Erythroblast (primary cell): ENCODE results near the gene CHST3.
"Not testable (repeated sequence)": the region's sequence is repeated elsewhere in the genome, so short reads cannot be mapped to it uniquely, and the experiment has no call there.

Experiments used
- DNase-seq, 2 experiments: peaks; one replicate each; lab custom pipeline; 2025; lab: John Stamatoyannopoulos, UW
- GATA1 ChIP-seq: IDR thresholded peaks from 2 replicates; pipeline ENCODE4 v1.6.1; 2011; ENCODE audit warnings: low read depth, mild to moderate bottlenecking, control low read depth, low read length, moderate library complexity
- POLR2A ChIP-seq: IDR thresholded peaks from 2 replicates; pipeline ENCODE4 v1.6.1; 2011; ENCODE audit warnings: mild to moderate bottlenecking, low read length

CHST3 gene

DNA sequence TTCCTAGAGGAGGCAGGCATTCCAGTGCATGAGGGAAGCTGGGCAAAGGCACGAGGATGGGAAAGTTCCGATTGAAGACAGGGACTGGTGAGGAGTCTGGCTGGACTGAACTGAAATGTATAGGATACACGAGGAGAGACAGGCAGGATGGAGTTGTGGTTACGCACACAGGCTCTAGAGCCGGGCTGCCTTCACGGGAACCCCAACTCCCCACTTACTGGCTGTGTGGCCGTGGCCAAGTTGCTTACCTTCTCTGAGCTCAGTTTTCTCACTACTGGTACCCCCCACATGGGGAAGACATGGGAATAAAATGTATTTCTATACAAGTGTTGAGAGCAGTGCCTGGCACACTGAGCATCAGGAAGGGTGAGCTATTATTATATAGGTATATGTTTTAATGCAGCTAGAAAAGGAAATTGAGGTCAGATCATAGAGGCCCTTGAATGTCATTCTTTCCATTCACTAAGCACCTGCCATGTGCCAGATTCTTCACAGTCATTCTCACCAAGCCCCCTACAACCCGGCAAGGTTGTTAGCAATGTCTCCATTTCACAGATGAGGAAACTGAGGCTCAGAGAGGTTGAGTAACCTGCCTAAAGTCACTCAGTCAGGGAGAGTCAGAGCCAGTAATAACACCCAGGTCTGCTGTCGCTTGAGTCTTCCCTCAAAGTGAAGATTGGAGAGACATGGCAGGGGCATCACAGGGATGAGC lies 9.7 kb downstream of the CHST3 start:
- DNase-seq: no peak
- TF ChIP-seq POLR2A: no peak
- no peak for TF ChIP-seq GATA1

DNA sequence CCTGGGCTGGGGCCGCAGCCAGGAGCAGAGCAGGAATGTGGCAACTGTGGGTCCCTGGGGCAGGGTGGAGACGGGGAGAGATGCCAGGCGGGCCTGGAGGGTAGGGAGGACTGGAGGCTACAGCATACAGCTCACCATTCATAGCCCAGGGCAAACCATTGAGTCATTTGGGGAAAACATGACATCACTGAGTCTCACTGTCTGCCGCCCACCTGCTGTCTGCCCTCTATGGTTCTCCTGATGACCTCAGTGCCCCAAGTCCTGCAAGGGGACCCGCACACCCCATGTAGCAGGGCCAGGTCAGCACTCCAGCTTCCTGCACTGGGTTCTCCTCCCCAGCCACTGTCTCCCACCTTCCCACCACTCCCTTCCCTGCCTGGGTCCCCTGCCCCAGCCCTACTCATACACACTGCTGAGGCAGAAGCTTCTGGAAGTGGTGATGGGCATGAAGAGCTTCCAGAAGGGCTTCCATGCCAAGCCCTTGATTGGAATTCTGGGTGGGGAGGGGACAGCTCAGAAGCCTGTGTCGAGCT lies 10.4 kb downstream of the CHST3 start:
- TF ChIP-seq POLR2A: no peak
- no peak for DNase-seq

DNA sequence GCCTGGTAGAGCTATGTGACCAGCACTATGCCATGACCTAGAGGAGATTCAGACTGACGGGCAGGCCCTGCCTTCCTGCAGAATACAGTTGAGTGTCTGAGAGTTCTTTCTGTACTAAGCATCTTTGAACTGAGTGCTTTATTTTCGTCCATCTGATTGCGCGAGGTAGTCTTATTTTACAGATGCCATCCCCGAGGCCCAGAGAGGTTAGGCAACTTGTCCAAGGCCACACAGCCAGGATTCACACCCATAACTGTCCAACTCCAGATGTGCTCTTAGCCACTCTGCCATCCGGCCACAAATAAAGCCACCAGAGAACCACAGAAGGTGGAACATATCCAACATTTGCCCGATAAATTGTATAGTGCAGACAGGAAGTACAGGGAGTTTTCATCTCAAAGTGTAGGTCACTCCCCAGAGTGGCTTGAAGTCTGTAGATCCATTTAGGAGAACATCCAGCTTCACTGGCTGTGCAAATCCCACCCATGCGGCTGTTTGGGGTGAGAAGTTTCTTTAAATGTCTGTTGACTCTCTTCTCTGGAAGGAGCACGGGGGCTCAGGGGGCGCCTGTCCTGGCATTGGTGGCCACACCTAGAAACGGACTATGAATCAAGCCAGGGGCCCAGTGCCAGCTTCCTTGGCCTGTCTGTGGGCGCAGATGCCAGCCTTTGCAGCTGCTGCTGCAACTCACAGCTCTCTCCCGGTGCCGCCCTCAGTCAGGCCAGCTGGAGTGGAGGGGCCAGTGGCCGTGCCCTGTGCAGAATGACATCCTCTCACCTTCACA lies 11.1 kb downstream of the CHST3 start:
- no peak for DNase-seq
- no peak for TF ChIP-seq POLR2A
- TF ChIP-seq GATA1: no peak

DNA sequence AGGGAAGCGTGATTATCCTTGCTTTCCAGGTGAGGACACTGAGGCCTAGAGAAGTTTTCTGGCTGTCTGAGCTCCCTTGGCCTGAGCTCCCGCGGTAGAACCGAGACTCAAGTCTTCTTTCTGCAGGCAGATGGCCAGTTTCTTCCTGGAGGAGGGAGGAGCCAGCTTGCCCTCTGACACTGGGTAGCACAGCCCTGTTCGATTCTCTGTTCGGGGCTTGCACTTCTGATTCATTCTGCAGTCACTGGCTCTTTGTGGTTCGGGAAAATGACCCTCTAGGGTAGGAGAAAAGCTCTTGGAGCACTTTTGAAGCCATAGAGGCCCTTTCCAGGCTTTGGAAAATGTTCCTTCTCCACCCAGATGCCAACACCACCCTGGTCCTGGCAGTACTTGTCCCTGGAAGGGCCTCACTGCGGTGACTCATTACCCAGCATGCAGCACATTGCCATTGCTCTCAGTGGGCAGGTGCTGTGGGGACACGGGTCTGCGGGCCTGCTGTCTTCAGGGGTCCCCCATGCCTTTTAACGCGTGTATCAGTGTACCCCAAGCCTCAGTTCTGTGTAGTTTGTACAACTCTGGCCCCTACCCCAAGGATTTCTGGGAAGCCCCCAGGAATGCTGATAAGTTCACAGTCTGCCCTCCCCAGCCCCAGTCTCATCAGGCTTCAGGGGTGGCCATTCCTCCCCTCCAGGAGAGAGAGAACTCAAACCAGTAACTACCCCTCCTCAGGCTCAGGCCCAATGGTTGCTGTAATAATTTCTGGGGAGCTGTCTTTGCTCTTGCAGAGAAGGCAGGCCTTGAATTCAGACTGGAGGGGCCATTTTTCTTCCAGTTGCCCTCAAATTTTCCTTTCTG lies 11.9 kb downstream of the CHST3 start:
- DNase-seq: no peak

DNA sequence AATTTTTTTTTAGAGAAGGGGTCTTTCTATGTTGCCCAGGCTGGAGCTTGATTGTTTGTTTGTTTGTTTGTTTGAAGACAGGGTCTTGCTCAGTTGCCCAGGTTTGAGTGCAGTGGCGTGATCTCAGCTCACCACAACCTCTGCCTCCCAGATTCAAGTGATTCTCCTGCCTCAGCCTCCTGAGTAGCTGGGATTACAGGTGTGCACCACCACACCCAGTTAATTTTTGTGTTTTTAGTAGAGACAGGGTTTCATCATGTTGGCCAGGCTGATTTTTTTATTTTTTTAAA lies 13.4 kb downstream of the CHST3 start:
- DNase-seq: not testable (repeated sequence)

More for the DNA sequence above, 11.9 kb downstream of the CHST3 start:
- TF ChIP-seq GATA1 (no peak), POLR2A (no peak)

DNA sequence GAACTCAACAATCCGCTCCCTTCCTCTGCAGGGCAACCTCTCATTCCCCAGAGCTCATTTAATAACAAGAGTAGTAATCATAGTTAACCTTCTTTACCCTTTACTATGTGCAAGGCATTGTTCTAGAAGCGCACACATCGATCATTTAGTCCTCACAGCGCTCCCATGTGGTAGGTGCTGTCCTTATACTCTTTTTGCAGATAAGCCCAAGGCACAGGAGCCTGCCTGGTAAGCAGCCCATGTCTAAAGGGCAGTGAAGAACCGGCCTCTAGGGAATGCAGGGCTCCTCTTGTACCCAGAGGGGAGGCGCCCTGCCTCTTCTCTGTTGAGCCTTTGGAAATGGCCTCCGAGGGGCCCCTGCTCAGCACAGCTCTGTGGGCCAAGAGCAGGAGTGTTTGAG lies 14.3 kb downstream of the CHST3 start:
- no peak for TF ChIP-seq GATA1
- TF ChIP-seq POLR2A: no peak
- DNase-seq: peak; percentile 11 to 38

DNA sequence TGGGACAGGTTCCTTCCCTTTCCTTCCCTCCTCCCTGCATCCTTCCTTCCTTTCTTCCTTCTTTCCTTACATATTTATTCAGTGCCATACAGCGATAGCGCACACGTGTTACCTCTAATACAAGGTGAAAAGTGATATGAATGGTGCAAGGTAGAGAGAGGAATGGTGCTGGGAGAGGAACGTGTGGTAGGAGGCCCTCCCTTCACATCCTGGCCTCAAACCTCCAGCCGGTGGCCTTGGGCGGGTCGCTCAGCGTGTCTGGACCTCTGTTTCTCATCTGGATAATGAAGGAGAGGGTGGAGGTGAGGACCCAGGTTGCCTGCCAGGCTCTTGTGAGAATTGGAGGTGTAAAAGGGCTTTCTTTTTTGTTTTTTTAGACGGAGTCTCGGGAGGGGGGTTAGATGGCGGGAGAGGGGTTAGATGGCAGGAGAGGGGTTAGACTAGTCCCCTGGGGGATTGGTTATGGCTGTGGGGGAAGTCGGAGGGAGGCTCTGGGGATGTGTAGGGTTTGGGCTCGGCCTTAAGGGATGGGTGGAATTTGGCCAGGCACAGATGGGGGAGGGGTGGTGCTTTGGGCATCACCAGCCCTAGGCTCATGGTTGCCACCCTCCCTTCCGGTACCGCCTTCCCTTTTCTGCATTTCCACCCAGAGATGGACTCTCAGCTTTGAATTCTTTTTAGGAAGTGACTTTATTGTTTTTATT lies 14.9 kb downstream of the CHST3 start:
- no peak for DNase-seq
- no peak for TF ChIP-seq POLR2A
- no peak for TF ChIP-seq GATA1

DNA sequence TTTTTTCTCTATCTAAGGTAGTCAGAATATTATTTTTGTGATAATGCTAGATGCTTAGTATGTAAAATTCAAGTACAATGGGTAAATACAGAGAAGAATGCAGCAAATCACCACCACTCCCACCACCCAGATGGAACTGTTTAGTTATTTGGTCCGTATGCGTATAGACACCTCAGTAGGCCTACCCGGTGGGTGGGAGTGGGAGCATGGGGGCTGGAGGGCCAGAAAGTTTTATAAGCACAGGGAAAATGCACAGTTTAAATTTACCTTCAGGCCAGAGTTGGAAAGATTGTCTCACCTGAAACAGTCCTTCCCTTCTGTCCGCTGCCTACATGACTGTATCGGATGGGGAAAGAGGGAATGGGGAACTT lies 15.5 kb downstream of the CHST3 start:
- TF ChIP-seq POLR2A: no peak
- no peak for TF ChIP-seq GATA1
- DNase-seq: no peak

DNA sequence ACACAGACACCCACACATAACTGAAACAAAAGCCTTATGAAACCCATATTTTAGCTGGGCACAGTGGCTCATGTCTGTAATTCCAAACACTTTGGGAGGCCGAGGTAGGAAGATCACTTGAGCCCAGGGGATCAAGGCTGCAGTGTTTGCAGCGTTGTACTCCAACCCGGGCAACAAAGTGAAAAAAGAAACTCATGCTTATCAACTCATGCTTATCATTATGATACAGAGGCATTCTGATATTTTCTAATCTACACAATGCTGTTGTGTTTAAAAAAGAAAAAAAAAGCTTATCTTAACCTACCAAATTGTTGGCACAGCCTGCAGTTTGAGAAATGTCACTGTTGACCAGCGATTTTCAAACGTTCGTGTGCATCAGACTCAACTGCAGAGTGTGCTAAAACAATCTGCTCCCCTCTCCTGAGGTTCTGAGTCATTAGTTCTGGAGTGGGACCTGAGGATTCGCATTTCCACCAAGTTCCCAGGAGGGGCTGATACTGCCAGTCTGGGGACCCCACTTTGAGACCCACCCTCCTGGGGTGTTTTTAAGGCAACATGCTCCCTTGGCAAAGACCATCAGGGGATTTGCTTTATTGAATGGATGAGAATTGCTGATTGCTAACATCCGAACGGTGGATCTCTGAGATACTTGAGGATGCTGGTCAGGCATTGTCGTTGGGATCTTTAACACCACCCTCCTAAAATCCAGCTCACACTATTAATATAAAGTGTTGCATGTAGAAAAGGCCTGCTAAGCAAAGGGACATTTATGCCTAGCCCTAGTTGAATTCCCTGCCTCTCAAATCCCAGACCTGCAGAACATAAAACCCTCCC lies 16.2 kb downstream of the CHST3 start:
- peak; percentile 12 for TF ChIP-seq GATA1
- TF ChIP-seq POLR2A: no peak
- peak; percentile 53 to 85 for DNase-seq

DNA sequence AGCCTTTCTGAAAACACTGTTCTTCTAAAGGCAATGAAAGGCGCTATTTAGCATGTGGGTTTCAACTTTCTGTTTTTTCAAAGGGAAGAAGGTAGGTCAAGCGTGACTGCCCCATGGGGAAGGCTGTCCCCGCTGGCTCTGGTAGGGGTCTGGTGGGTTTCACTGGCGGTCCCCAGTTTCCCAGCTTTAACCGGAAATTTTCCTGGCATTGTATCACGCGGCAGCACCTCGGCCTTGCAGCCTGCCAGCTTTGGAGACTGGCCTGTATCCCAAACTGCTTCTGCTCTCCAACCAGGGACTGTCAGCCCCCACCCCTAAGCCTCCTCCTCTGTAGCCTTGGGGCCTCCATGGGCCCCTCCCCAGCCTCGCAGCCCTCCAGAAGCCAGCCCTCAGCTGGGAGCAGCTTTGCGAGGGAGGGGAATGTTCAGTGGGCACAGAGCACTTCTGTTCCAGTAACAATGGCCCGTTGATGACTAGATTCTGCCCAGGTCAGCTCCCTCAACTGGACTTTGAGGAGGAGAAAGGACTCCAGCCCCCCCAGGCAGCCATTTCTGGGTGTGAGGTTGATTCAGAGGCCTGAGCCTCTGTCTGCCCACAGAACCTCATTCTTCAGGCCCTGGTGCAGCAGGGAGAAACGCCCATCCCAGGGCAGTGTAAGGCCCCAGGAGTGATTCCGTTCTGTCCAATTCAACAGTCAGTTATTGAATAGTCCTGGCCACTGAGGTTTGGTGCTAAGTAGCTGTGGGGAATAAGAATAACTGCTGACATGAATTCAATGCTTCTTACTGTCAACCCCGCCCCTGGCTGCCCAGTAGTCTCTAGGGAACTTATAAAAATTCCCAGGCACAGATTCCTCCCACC lies 17.1 kb downstream of the CHST3 start:
- TF ChIP-seq POLR2A (no peak), GATA1 (no peak)
- no peak for DNase-seq

DNA sequence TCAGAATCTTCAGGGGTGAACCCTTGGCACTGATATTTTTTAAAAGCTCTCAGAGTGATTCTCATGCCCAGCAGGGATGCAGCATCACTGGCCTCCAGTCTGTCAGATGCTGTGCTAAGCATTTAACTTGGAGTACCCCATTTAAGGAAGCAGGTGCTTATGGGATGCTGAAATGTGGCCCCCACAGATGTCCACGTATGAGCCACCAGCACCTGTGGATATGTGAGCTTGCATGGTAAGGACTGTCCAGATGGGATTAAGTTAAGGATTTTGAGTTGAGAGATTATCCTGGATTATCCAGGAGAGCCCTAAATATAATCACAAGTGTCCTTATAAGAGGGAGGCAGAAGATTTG lies 17.7 kb downstream of the CHST3 start:
- no peak for TF ChIP-seq GATA1
- TF ChIP-seq POLR2A: no peak
- DNase-seq: no peak
